ENCODE results near the gene NCAN.

The NCAN gene

DNA sequence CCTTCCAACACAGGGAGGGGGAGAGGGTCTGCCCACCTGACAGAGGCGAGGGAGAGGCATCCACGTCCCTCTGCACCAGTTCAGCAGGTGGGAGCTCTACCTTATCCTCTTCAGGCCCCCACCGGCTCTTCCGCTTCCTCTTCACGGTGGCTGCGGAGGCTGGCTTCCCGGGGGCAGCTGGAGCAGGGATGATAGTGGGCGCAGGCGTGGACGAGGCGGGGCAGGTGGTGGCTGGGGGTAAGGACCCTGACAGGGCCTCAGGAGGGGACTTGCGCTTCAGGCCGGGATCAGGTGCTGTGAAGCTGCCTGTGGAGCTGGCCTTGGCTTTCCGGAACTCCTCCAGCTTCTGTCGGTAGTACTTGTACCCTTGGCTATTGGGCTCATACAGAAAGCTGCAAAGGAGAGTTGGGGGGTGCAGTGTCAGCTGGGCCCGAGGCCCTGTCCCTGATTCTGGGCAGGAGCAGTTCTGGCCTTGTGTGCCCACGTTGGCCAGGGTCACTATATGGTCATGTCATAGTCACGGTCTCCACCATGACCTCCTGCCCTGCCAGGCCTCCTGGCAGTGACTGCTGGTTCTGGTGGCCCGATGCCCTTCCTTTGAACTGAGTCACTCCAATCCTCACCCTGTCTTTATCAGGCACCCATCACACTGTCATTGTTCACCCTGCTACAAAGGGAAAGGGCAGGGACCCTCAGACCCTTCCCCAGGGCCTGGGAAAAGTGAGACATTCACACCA, 85.4 kb downstream of the NCAN start:
- no peak for DNase-seq (ENCODE audit: low read depth in 1 of 2, low spot score in 1 of 2)
- no peaks in the 10 kb centered on the region for H3K27me3 ChIP-seq (ENCODE audit: insufficient read depth, poor library complexity, severe bottlenecking)
- H3K4me3 ChIP-seq (replicated peaks; ENCODE audit: insufficient read depth, low read length): no peak overlapping the region
- H3K27ac ChIP-seq (replicated peaks): no peak overlapping the region
- TF ChIP-seq SPI1 (IDR thresholded peaks at IDR 0.05; ENCODE audit: borderline replicate concordance, low read depth): no peak
- no peak for TF ChIP-seq POLR2AphosphoS5 (IDR thresholded peaks at IDR 0.05; ENCODE audit: low read depth)
- TF ChIP-seq, protein P1, sequence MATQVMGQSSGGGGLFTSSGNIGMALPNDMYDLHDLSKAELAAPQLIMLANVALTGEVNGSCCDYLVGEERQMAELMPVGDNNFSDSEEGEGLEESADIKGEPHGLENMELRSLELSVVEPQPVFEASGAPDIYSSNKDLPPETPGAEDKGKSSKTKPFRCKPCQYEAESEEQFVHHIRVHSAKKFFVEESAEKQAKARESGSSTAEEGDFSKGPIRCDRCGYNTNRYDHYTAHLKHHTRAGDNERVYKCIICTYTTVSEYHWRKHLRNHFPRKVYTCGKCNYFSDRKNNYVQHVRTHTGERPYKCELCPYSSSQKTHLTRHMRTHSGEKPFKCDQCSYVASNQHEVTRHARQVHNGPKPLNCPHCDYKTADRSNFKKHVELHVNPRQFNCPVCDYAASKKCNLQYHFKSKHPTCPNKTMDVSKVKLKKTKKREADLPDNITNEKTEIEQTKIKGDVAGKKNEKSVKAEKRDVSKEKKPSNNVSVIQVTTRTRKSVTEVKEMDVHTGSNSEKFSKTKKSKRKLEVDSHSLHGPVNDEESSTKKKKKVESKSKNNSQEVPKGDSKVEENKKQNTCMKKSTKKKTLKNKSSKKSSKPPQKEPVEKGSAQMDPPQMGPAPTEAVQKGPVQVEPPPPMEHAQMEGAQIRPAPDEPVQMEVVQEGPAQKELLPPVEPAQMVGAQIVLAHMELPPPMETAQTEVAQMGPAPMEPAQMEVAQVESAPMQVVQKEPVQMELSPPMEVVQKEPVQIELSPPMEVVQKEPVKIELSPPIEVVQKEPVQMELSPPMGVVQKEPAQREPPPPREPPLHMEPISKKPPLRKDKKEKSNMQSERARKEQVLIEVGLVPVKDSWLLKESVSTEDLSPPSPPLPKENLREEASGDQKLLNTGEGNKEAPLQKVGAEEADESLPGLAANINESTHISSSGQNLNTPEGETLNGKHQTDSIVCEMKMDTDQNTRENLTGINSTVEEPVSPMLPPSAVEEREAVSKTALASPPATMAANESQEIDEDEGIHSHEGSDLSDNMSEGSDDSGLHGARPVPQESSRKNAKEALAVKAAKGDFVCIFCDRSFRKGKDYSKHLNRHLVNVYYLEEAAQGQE (IDR thresholded peaks at IDR 0.05; ENCODE audit: insufficient replicate concordance, low read depth): no peak
- TF ChIP-seq, protein P2, sequence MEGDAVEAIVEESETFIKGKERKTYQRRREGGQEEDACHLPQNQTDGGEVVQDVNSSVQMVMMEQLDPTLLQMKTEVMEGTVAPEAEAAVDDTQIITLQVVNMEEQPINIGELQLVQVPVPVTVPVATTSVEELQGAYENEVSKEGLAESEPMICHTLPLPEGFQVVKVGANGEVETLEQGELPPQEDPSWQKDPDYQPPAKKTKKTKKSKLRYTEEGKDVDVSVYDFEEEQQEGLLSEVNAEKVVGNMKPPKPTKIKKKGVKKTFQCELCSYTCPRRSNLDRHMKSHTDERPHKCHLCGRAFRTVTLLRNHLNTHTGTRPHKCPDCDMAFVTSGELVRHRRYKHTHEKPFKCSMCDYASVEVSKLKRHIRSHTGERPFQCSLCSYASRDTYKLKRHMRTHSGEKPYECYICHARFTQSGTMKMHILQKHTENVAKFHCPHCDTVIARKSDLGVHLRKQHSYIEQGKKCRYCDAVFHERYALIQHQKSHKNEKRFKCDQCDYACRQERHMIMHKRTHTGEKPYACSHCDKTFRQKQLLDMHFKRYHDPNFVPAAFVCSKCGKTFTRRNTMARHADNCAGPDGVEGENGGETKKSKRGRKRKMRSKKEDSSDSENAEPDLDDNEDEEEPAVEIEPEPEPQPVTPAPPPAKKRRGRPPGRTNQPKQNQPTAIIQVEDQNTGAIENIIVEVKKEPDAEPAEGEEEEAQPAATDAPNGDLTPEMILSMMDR (IDR thresholded peaks at IDR 0.05; ENCODE audit: insufficient read depth, low read length): no peak
- no peak for TF ChIP-seq GABPA (IDR thresholded peaks at IDR 0.05; ENCODE audit: low read depth)

DNA sequence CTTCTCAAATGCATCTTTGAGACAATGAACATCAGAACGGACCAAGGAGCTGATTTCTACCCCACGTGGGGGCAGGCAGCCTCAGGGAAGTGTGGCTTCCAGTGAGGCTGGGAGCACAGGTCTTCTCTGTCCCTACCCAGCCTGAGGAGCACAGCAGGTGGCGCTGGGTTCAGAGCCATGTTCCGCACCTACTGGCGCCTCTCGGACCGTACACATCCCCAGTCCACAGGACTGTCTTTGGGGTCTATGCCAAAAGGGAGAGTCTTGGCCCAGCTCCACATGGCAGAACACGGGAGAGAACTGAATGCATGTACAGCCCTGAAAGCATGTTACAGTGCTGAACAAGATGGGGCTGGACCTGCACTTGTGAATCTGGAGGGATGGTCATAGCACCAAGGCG, 86.0 kb downstream of the NCAN start:
- TF ChIP-seq POLR2AphosphoS5 (IDR thresholded peaks at IDR 0.05; ENCODE audit: low read depth) (no peak), GABPA (IDR thresholded peaks at IDR 0.05; ENCODE audit: low read depth) (no peak), SPI1 (IDR thresholded peaks at IDR 0.05; ENCODE audit: borderline replicate concordance, low read depth) (no peak)
- TF ChIP-seq, protein P2 (IDR thresholded peaks at IDR 0.05; ENCODE audit: insufficient read depth, low read length): no peak
- TF ChIP-seq, protein P1 (IDR thresholded peaks at IDR 0.05; ENCODE audit: insufficient replicate concordance, low read depth): no peak
- DNase-seq (ENCODE audit: low read depth in 1 of 2, low spot score in 1 of 2): no peak
- Histone ChIP-seq H3K27ac (replicated peaks) (no peak overlapping the region), H3K27me3 (ENCODE audit: insufficient read depth, poor library complexity, severe bottlenecking) (no peaks in the 10 kb centered on the region), H3K4me3 (replicated peaks; ENCODE audit: insufficient read depth, low read length) (no peak overlapping the region)

DNA sequence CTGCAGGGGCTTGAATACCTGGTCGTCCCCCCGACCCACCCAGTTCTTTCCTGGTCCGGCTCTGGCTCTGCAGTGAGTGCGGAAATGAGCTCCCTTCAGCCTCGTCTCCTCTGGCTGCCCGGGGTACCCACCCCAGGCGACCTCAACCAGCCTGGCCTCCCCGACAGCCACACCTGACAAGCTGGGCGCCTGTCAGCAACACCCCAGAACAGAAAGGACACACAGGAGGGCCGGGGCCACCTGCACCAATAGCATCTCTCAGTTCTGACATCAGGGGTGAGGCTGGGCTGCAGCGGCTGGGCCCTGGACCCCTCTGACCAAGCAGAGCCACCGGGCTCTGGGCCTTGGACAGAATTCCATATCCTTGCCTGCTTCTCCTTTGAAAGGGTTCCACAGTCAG, 88.9 kb downstream of the NCAN start:
- H3K27me3 ChIP-seq (ENCODE audit: insufficient read depth, poor library complexity, severe bottlenecking): no peaks in the 10 kb centered on the region
- H3K4me3 ChIP-seq (replicated peaks; ENCODE audit: insufficient read depth, low read length): no peak overlapping the region
- no peak for DNase-seq (ENCODE audit: low read depth in 1 of 2, low spot score in 1 of 2)
- no peak overlapping the region for H3K27ac ChIP-seq (replicated peaks)
- TF ChIP-seq, protein P1 (IDR thresholded peaks at IDR 0.05; ENCODE audit: insufficient replicate concordance, low read depth): no peak
- no peak for TF ChIP-seq SPI1 (IDR thresholded peaks at IDR 0.05; ENCODE audit: borderline replicate concordance, low read depth)
- no peak for TF ChIP-seq POLR2AphosphoS5 (IDR thresholded peaks at IDR 0.05; ENCODE audit: low read depth)
- TF ChIP-seq, protein P2 (IDR thresholded peaks at IDR 0.05; ENCODE audit: insufficient read depth, low read length): no peak
- TF ChIP-seq GABPA (IDR thresholded peaks at IDR 0.05; ENCODE audit: low read depth): no peak

All from HL-60 (cell line).